Measurements from ENCODE around the gene HS3ST2.
"Not testable (repeated sequence)": the region's sequence is repeated elsewhere in the genome, so short reads cannot be mapped to it uniquely, and the experiment has no call there.

The HS3ST2 gene

DNA sequence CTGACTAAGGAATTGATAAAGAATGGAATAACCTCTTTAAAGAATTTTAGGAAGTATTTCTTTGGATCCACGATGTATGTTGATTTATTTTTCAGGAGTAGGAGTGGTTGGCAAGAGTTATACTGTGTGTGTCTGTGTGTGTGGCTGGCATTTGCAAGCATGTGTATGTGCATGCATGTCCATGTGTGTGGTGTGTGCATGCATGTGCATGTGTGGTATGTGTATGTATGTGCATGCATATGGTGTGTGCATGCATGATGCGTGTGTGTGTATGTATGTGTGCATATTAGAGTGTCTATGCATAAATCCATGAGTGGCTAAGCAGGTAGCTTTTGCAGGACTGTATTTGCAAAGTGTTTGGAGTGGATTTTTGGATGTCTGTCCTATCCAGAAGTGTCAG, 120.8 kb downstream of the HS3ST2 start:
- DNase-seq (ENCODE audit: low read depth) = no peak

DNA sequence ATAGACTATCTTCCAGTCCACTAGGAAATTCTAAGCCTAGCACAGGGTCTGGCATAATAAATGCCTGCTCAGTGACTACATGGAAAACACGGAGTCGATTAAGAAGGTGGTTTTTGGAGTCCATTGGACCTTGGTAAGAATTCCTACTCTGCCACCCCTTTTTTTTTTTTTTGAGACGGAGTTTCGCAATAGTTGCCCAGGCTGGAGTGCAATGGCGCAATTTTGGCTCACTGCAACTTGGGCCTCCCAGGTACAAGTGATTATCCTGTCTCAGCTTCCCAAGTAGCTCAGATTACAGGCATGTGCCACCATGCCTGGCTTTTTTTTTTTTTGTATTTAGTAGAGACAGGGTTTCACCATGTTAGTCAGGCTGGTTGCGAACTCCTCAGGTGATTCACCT, 123.2 kb downstream of the HS3ST2 start:
- DNase-seq (ENCODE audit: low read depth) = no peak

DNA sequence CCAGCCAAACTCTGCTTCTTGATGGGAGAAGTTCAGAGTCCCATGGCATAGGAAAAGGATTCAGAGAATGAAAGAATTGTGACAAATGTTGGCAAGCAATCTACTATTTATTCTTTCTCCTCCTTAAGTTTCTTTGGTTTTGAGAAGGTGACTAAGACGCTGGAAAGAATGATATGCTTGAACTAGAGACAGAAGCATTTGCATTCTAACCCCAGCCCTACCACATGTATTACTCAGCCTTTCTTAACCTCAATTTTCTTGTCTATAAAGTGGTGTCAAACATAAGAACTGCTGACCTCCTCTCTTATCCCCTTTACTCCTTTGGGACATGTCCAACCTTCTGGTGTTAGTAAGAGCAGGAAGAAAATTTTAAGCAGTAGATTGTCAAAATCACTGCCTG, 124.7 kb downstream of the HS3ST2 start:
- no peak for DNase-seq (ENCODE audit: low read depth)

DNA sequence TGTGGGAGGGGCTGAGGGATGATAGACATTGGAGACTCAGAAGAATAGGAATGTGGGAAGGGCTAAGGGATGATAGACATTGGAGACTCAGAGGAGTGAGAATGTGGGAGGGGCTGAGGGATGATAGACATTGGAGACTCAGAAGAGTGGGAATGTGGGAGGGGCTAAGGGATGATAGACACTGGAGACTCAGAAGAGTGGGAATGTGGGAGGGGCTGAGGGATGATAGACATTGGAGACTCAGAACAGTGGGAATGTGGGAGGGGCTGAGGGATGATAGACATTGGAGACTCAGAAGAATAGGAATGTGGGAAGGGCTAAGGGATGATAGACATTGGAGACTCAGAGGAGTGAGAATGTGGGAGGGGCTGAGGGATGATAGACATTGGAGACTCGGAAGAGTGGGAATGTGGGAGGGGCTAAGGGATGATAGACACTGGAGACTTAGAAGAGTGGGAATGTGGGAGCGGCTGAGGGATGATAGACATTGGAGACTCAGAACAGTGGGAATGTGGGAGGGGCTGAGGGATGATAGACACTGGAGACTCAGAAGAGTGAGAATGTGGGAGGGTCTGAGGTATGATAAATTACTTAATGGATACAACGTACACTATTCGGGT, 125.9 kb downstream of the HS3ST2 start:
- DNase-seq (ENCODE audit: low read depth) = not testable (repeated sequence)

DNA sequence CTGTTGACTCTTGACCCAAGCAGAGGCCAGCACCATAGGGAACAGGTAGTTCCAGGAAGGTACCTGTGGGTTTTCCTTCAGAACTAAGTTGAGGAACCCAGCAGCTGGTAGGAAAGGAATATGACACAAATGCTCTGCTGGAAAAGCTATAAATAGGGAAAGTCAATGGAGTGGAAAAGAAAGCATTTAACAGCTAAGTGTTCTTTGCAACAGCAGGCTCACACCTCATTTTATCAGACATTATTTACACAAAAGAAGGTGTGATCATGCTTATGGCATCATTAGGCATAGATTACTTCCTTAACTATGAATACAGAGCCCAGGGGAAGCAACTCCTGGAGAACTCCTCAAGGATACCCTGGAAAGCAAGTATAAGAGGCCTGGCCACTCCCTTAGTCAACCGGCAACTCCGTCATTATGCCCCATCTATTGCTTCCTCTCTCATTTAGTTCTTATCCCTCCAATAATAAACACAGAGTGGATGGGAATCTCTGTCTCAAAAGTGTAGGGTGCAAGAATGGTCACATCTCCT, 128.1 kb downstream of the HS3ST2 start:
- no peak for DNase-seq (ENCODE audit: low read depth)

DNA sequence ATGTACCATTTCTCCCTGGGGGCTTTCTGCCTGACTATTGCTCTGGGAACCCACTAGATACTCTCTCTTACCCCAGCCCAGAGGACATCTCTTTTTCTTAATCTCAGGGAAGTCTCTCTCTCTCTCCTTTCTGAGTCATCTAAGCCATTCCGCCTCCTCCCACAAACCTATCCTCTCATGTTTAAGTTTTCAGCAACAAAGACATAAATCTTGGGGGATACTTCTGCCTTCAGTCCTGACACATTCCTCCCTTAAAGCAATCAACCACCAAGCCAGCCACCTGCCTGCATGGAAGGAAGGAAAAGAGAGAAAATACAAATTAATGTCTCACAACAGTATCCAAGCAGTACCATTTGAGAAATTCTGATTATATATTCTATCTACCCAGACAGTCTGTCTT, 128.8 kb downstream of the HS3ST2 start:
- no peak for DNase-seq (ENCODE audit: low read depth)

DNA sequence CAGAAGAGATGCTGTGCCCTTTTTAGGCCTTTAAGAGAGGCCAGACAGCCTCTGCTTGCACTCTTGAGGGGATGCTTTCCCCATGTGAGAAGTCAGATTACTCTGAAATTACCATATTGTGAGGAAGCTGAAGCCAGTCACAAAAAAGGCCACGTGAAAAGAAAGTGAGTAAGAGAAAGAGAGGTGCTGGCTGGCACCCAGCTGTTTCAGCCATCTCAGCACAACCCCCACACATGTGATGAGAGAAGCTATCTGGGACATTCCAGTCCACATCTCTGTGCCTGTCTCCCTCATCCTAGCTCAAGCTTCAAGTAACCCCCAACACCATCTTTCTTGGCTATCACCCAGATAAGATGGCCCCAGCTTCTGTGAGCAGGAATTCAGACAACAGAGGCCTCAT, 131.4 kb downstream of the HS3ST2 start:
- DNase-seq (ENCODE audit: low read depth) = no peak

DNA sequence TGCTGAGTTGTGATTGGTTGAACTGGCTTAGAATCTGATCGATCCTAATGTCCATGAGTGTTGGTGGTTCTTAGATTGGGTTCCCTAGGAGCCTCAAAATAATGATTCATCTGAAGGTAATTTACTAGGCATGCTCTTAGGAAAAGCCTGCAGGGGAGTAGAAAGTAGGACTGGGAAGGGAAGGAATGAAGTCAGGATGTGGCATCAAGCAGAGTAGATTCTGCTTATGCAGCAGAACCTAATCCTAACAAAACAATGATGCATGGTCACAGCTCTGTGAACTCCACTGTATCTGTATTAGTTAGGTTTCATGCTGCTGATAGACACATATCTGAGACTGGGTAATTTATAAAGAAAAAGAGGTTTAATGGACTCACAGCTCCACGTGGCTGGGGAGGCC, 132.5 kb downstream of the HS3ST2 start:
- no peak for DNase-seq (ENCODE audit: low read depth)

DNA sequence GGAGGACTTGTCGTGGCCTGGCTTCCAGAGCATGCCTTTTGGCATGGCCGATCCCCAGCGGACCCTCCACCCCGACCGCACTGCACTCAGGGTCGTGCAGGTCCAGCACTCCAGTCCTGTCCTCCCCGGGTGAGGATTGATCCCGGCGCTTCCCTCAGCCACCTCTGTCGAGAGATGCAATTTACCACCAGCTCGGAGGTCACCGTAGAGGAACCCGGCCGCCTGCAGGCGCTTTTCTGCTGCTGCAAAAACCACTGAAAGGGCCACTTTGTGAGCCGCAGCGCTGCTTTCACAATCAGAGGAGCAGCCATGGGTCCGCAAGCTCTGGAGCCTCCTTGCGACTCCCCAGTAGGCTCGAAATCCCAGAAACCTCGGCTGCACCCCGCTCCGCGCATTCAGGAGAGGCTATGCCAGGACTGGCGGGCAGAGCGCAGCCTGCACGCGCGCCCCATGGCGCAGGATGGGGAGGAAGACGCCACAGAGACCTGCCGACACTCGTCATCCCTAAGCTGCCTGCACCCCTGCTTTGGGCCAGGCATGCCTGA, 134.2 kb downstream of the HS3ST2 start:
- DNase-seq (ENCODE audit: low read depth) = no peak

DNA sequence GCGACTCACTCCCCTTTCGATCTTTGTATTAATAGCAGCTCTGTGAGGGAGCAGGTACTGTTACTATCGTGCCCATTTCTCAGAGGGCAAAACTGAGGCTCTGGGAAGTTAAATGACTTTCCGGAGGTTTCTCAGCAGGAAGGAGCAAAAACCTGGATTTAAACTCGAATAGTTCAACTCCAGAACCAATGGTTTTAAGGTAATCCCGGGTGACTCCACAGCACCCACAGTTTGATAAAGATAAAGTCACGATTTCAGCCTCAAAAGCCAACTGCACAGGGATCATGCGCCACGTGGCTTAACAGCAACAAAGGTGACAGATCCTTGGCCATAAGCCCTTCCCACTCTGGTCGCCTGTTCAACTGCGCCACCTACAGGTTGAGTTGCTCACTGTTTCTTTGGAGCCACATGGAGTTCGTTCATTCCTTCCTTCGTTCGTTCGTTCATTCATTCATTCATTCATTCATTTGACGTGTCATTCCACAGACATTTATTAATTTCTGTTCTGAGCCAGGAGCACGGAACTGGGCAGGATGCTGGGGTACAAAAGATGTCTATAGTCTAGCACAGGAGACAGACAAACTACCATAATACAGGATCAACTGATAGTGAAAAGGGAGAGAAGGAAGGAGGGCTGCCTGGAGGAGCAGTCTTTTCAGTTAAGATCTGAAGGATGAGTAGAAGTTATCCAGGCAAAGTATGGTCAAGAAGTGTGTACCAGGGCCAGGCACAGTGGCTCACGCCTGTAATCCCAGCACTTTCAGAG, 134.8 kb downstream of the HS3ST2 start:
- peak; percentile 21 for DNase-seq (ENCODE audit: low read depth)

DNA sequence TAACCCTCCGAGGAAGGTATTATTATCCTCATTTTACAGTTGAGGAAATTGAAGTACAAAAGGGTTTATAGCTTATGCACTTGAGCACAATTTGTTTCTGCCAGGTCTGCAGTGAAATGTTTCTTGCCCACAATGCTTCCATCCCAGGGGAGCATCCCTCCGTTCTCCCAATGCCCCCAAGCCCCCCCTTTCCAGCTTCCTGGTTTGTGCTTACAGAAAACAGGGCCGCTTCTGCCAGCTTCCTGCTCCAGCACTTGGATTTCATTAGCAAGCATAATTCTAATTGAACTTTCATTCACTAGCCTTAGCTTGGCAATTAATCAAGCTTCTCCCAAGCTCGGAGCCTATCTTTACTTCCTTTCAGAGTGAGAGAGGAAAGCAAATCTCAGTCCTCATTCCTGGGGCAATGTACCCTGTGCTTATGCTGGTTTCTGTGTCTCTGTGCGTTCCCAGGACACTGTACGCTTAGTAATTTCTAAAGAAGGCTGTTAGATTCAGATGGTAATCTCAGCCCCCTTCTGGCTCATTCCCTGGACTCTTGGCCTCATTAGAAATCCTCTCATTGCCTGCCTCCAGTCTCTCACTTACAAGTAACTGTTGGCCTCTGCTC, 141.6 kb downstream of the HS3ST2 start:
- no peak for DNase-seq (ENCODE audit: low read depth)

DNA sequence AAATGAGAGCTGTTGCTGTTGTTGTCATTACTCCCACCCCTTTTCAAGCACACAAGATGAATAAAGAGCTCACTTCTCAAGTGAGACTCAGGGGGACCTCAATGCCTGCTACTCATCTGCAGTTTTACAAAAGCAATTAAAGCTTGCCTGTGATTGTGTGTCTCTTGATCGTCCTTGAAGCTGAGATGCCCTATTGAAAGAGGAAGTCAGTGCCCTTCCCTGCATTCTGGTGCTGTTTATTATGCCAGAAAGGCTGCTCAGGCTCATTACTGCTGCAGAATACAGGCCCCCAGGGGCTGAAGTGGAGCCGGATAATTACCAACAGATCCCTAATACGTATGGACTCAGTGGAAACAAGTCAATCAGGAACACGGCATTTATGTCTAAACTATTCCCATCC, 147.2 kb downstream of the HS3ST2 start:
- no peak for DNase-seq (ENCODE audit: low read depth)

DNA sequence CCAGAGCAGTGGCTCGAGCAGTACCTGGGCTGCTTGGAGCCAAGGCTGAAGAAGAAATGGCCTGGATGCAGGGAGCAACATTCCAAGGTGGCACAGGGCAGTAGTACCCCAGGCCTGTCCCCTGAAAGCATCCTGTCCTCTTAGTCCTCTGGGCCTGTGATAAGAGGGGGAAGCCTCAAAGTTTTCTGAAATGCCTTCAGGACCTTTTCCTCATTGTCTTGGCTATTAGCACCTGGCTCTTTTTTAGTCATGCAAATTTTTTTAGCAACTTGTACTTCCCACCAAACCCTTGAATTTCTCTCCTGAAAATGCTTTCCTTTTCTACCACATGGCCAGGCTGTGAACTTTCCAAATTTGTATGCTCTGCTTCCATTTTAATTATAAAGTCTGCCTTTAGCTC, 148.9 kb downstream of the HS3ST2 start:
- no peak for DNase-seq (ENCODE audit: low read depth)
